Skeletal muscle satellite cell (primary cell): ENCODE measurements around the gene SOSTDC1.

Source experiments
- H3K27me3 ChIP-seq: 2 replicates; pipeline ENCODE4 v1.7.0; 2013; ENCODE audit warnings: low read length; ENCODE audit not compliant: control insufficient read depth, insufficient read depth
- H3K36me3 ChIP-seq: 2 replicates; pipeline ENCODE4 v1.7.0; 2013; ENCODE audit warnings: mild to moderate bottlenecking, control low read depth, low read length; ENCODE audit not compliant: insufficient read depth
- H3K4me1 ChIP-seq: 2 replicates; pipeline ENCODE4 v1.7.0; 2013; ENCODE audit warnings: low read length; ENCODE audit not compliant: control insufficient read depth, insufficient read depth
- H3K4me2 ChIP-seq: 2 replicates; pipeline ENCODE4 v1.7.0; 2013; ENCODE audit warnings: mild to moderate bottlenecking, low read length
- H3K4me3 ChIP-seq: 2 replicates; pipeline ENCODE4 v1.7.0; 2013; ENCODE audit warnings: low read length
- H3K9ac ChIP-seq: 2 replicates; pipeline ENCODE4 v1.7.0; 2013; ENCODE audit warnings: mild to moderate bottlenecking, low read depth, low read length, moderate library complexity
- H3K9me3 ChIP-seq: replicated peaks from 2 replicates; pipeline ENCODE4 v1.7.0; 2013; ENCODE audit warnings: mild to moderate bottlenecking, control low read depth, low read length

The SOSTDC1 gene

GRCh38 chr7:16494551-16494950 is 29.0 kb upstream of the SOSTDC1 start:
- Histone ChIP-seq H3K9me3 (no peaks in the 10 kb centered on the region), H3K4me1 (no peaks in the 10 kb centered on the region), H3K36me3 (no peaks in the 10 kb centered on the region), H3K9ac (no peak overlapping the region), H3K4me3 (no peak overlapping the region), H3K4me2 (no peak overlapping the region), H3K27me3 (no peaks in the 10 kb centered on the region)

- Histone ChIP-seq H3K9ac (no peak overlapping the region), H3K4me3 (no peak overlapping the region), H3K36me3 (no peaks in the 10 kb centered on the region), H3K9me3 (no peaks in the 10 kb centered on the region), H3K27me3 (no peaks in the 10 kb centered on the region), H3K4me2 (no peak overlapping the region), H3K4me1 (no peaks in the 10 kb centered on the region)
Observed at GRCh38 chr7:16493266-16493665, 27.7 kb upstream of the SOSTDC1 start.

- Histone ChIP-seq H3K4me3 (no peak overlapping the region), H3K27me3 (no peaks in the 10 kb centered on the region), H3K9ac (no peak overlapping the region), H3K36me3 (no peaks in the 10 kb centered on the region), H3K4me1 (no peaks in the 10 kb centered on the region), H3K4me2 (no peak overlapping the region), H3K9me3 (no peaks in the 10 kb centered on the region)
Observed at GRCh38 chr7:16492513-16493062, 27.1 kb upstream of the SOSTDC1 start.

- no peaks in the 10 kb centered on the region for H3K36me3 ChIP-seq
Observed at GRCh38 chr7:16491148-16491547, 25.6 kb upstream of the SOSTDC1 start.

GRCh38 chr7:16484453-16485158 is 19.1 kb upstream of the SOSTDC1 start:
- no peak overlapping the region for H3K9ac ChIP-seq
- H3K4me1 ChIP-seq, result peaks cover 6% of the 10 kb centered on the region
- no peaks in the 10 kb centered on the region for H3K27me3 ChIP-seq

More at GRCh38 chr7:16491148-16491547, 25.6 kb upstream of the SOSTDC1 start:
- Histone ChIP-seq H3K4me2 (no peak overlapping the region), H3K9me3 (no peaks in the 10 kb centered on the region), H3K27me3 (no peaks in the 10 kb centered on the region), H3K9ac (no peak overlapping the region), H3K4me3 (no peak overlapping the region), H3K4me1 (no peaks in the 10 kb centered on the region)

GRCh38 chr7:16479591-16479990 is 14.1 kb upstream of the SOSTDC1 start:
- Histone ChIP-seq H3K4me2 (no peak overlapping the region), H3K4me1 (no peaks in the 10 kb centered on the region), H3K36me3 (no peaks in the 10 kb centered on the region), H3K4me3 (no peak overlapping the region), H3K9me3 (no peaks in the 10 kb centered on the region), H3K9ac (no peak overlapping the region), H3K27me3 (no peaks in the 10 kb centered on the region)

More at GRCh38 chr7:16484453-16485158, 19.1 kb upstream of the SOSTDC1 start:
- Histone ChIP-seq H3K9me3 (no peaks in the 10 kb centered on the region), H3K4me3 (no peak overlapping the region), H3K4me2 (no peak overlapping the region), H3K36me3 (no peaks in the 10 kb centered on the region)

- no peaks in the 10 kb centered on the region for H3K27me3 ChIP-seq
- H3K9me3 ChIP-seq, result no peaks in the 10 kb centered on the region
- H3K36me3 ChIP-seq, result no peaks in the 10 kb centered on the region
- no peak overlapping the region for H3K4me3 ChIP-seq
- H3K9ac ChIP-seq, result no peak overlapping the region
- H3K4me1 ChIP-seq, result no peaks in the 10 kb centered on the region
- no peak overlapping the region for H3K4me2 ChIP-seq
Observed at GRCh38 chr7:16479161-16479560, 13.6 kb upstream of the SOSTDC1 start.

GRCh38 chr7:16471933-16472332 is 6.4 kb upstream of the SOSTDC1 start:
- Histone ChIP-seq H3K36me3 (no peaks in the 10 kb centered on the region), H3K4me3 (no peak overlapping the region), H3K9me3 (no peaks in the 10 kb centered on the region), H3K4me1 (no peaks in the 10 kb centered on the region), H3K4me2 (no peak overlapping the region), H3K27me3 (no peaks in the 10 kb centered on the region), H3K9ac (no peak overlapping the region)

GRCh38 chr7:16463949-16464715 is 1.4 kb downstream of the SOSTDC1 start:
- Histone ChIP-seq H3K36me3 (no peaks in the 10 kb centered on the region), H3K27me3 (no peaks in the 10 kb centered on the region), H3K4me1 (no peaks in the 10 kb centered on the region), H3K9me3 (no peaks in the 10 kb centered on the region), H3K4me2 (no peak overlapping the region), H3K4me3 (no peak overlapping the region), H3K9ac (no peak overlapping the region)

GRCh38 chr7:16463520-16463919 is 2.0 kb downstream of the SOSTDC1 start:
- no peak overlapping the region for H3K4me3 ChIP-seq

GRCh38 chr7:16462431-16462889 is 3.1 kb downstream of the SOSTDC1 start:
- no peak overlapping the region for H3K9ac ChIP-seq
- no peaks in the 10 kb centered on the region for H3K36me3 ChIP-seq
- no peaks in the 10 kb centered on the region for H3K4me1 ChIP-seq
- H3K27me3 ChIP-seq, result no peaks in the 10 kb centered on the region
- no peak overlapping the region for H3K4me3 ChIP-seq
- no peak overlapping the region for H3K4me2 ChIP-seq
- H3K9me3 ChIP-seq, result no peaks in the 10 kb centered on the region

More at GRCh38 chr7:16463520-16463919, 2.0 kb downstream of the SOSTDC1 start:
- Histone ChIP-seq H3K9me3 (no peaks in the 10 kb centered on the region), H3K4me2 (no peak overlapping the region), H3K4me1 (no peaks in the 10 kb centered on the region), H3K9ac (no peak overlapping the region), H3K36me3 (no peaks in the 10 kb centered on the region), H3K27me3 (no peaks in the 10 kb centered on the region)
